ENCODE results near the gene CACNA1C. TPM values are rescaled to one million over a fixed set of nuclear protein-coding genes. Genes with fewer than 3 reads are reported as not detected.

Gene CACNA1C
- polyA plus RNA-seq, 1 of the 3 experiments (the other 2 are of a cell fraction): 1.5 TPM

DNA sequence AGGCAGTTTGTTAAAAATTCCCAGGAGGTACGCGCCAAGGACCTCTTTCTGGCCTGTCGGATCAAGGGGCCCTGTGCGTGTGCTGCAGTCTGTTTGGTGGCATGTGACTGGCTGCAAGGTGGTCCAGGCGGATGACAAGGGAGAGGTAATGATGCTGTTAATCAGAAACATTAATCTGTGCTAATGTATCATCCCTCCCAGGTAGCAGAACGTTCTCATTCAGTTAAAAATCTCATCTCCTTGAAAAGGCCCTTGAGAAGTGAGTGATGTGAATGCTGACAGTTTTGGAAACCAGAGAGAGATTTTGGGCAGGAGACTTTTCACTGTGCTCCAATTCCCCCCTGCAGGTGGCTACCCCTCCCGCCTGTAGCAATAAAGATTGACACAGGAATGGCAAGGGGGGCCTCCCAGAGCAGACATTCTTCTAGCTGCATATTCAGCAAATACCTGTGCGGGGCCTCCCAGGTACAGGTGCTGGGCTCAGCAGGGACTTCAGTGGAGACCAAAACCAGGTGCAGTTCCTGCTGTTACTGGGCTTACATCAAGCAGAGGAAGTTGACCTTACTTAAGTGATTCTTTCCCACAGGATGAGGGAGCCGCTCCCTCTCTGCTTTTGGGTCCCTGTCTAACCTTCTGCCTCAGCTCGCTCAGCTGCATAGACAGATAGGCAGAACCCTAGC lies 364.8 kb downstream of the CACNA1C start:
- no peak overlapping the region for H3K9ac ChIP-seq
- ChIA-PET CTCF (no interaction called here), POLR2A (no interaction called here)
- 61% methylated on average over 10 of the region's 10 CpGs for WGBS (ENCODE audit: low lambda C conversion rate)
- no peaks in the 10 kb centered on the region for H4K20me1 ChIP-seq (ENCODE audit: insufficient read depth)
- no peak overlapping the region for H3K4me2 ChIP-seq
- no peak for TF ChIP-seq POLR2AphosphoS5 (IDR thresholded peaks at IDR 0.05; ENCODE audit: low read depth, low read length)
- no peak for TF ChIP-seq SIN3A (IDR thresholded peaks at IDR 0.05; ENCODE audit: borderline replicate concordance, low read depth, low read length)
- TF ChIP-seq EP300 (IDR thresholded peaks at IDR 0.05; ENCODE audit: borderline replicate concordance in 1 of 2, low read depth in 1 of 2, low read length in 1 of 2): no peak
- no peak for TF ChIP-seq FOSL2 (IDR thresholded peaks at IDR 0.05; ENCODE audit: borderline replicate concordance, low read depth)
- no peak for TF ChIP-seq TCF12 (IDR thresholded peaks at IDR 0.05)
- TF ChIP-seq RXRA (IDR thresholded peaks at IDR 0.05; ENCODE audit: borderline replicate concordance, low read depth): no peak
- TF ChIP-seq MEF2A (IDR thresholded peaks at IDR 0.05; ENCODE audit: borderline replicate concordance, low read depth): no peak
- TF ChIP-seq, protein P1, sequence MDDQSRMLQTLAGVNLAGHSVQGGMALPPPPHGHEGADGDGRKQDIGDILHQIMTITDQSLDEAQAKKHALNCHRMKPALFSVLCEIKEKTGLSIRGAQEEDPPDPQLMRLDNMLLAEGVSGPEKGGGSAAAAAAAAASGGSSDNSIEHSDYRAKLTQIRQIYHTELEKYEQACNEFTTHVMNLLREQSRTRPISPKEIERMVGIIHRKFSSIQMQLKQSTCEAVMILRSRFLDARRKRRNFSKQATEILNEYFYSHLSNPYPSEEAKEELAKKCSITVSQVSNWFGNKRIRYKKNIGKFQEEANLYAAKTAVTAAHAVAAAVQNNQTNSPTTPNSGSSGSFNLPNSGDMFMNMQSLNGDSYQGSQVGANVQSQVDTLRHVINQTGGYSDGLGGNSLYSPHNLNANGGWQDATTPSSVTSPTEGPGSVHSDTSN (IDR thresholded peaks at IDR 0.05): no peak
- TF ChIP-seq RFX5 (IDR thresholded peaks at IDR 0.05; ENCODE audit: low read length): no peak
- TF ChIP-seq, protein P2, sequence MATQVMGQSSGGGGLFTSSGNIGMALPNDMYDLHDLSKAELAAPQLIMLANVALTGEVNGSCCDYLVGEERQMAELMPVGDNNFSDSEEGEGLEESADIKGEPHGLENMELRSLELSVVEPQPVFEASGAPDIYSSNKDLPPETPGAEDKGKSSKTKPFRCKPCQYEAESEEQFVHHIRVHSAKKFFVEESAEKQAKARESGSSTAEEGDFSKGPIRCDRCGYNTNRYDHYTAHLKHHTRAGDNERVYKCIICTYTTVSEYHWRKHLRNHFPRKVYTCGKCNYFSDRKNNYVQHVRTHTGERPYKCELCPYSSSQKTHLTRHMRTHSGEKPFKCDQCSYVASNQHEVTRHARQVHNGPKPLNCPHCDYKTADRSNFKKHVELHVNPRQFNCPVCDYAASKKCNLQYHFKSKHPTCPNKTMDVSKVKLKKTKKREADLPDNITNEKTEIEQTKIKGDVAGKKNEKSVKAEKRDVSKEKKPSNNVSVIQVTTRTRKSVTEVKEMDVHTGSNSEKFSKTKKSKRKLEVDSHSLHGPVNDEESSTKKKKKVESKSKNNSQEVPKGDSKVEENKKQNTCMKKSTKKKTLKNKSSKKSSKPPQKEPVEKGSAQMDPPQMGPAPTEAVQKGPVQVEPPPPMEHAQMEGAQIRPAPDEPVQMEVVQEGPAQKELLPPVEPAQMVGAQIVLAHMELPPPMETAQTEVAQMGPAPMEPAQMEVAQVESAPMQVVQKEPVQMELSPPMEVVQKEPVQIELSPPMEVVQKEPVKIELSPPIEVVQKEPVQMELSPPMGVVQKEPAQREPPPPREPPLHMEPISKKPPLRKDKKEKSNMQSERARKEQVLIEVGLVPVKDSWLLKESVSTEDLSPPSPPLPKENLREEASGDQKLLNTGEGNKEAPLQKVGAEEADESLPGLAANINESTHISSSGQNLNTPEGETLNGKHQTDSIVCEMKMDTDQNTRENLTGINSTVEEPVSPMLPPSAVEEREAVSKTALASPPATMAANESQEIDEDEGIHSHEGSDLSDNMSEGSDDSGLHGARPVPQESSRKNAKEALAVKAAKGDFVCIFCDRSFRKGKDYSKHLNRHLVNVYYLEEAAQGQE (IDR thresholded peaks at IDR 0.05; ENCODE audit: low read depth, low read length): no peak
- no peak for TF ChIP-seq CHD2 (IDR thresholded peaks at IDR 0.05; ENCODE audit: low read length, partially characterized antibody)
- TF ChIP-seq EZH2phosphoT487 (IDR thresholded peaks at IDR 0.05; ENCODE audit: borderline replicate concordance, low read depth): no peak
- no peak for TF ChIP-seq MXI1 (IDR thresholded peaks at IDR 0.05; ENCODE audit: low read depth, low read length)
- no peak overlapping the region for H3K27ac ChIP-seq (ENCODE audit: low read depth in 2 of 2, low read length in 1 of 2)
- no peaks in the 10 kb centered on the region for H3K79me2 ChIP-seq (ENCODE audit: insufficient read depth)
- H3F3A ChIP-seq (replicated peaks; ENCODE audit: insufficient read depth): no peaks in the 10 kb centered on the region
- H3K4me3 ChIP-seq (ENCODE audit: low read depth in 2 of 2, low read length in 1 of 2): no peak overlapping the region
- no peaks in the 10 kb centered on the region for H3K36me3 ChIP-seq (replicated peaks in 1 of 2; ENCODE audit: control insufficient read depth in 1 of 2, insufficient read depth in 2 of 2, low read length in 1 of 2)
- no peaks in the 10 kb centered on the region for H3K4me1 ChIP-seq (ENCODE audit: control insufficient read depth in 1 of 2, insufficient read depth in 2 of 2, low read depth in 1 of 2, low read length in 1 of 2)
- H3K27me3 ChIP-seq (ENCODE audit: insufficient read depth): no peaks in the 10 kb centered on the region
- DNase-seq: no peak
- H2AFZ ChIP-seq (ENCODE audit: low read depth): no peak overlapping the region
- no peaks in the 10 kb centered on the region for H3K9me2 ChIP-seq
- no peaks in the 10 kb centered on the region for H3K9me3 ChIP-seq
